SK-N-SH treated with all-trans-retinoic acid at 6 μM for 48 hours (cell line): ENCODE results near the gene MTNR1A.

ENCODE experiments used
- ARNTL ChIP-seq: fragments of 450-650 bp; formaldehyde crosslinking; IDR thresholded peaks from 2 replicates; pipeline ENCODE4 v1.5.0; 2020; ENCODE audit warnings: low read depth, mild to moderate bottlenecking, moderate library complexity, borderline replicate concordance
- CSDC2 ChIP-seq: fragments of 250-450 bp; sonication (Bioruptor Pico); IDR thresholded peaks from 2 replicates; pipeline ENCODE4 v1.5.0; 2020; ENCODE audit warnings: mild to moderate bottlenecking, moderate library complexity
- OSR1 ChIP-seq: fragments of 250-450 bp; sonication (Bioruptor Pico); IDR thresholded peaks from 2 replicates; pipeline ENCODE4 v1.8.0; 2022; ENCODE audit warnings: moderate library complexity, mild to moderate bottlenecking, inconsistent platforms
- RARB ChIP-seq: fragments of 250-450 bp; sonication (Bioruptor Pico); IDR thresholded peaks from 2 replicates; pipeline ENCODE4 v1.8.0; 2021; ENCODE audit warnings: mild to moderate bottlenecking, moderate library complexity
- TCF4 ChIP-seq: fragments of 250-450 bp; sonication (Bioruptor Pico); IDR thresholded peaks from 2 replicates; pipeline ENCODE4 v1.8.0; 2021; ENCODE audit warnings: mild to moderate bottlenecking, moderate library complexity, borderline replicate concordance
- ZC3H10 ChIP-seq: fragments of 250-450 bp; sonication (Bioruptor Pico); IDR thresholded peaks from 2 replicates; pipeline ENCODE4 v1.5.1; 2021; ENCODE audit warnings: mild to moderate bottlenecking, moderate library complexity
- ZFP30 ChIP-seq: fragments of 450-650 bp; formaldehyde crosslinking; IDR thresholded peaks from 2 replicates; pipeline ENCODE4 v1.5.0; 2022; ENCODE audit warnings: mild to moderate bottlenecking, moderate library complexity
- ZNF8 ChIP-seq: fragments of 450-650 bp; formaldehyde crosslinking; IDR thresholded peaks from 2 replicates; pipeline ENCODE4 v1.5.0; 2020; ENCODE audit warnings: mild to moderate bottlenecking, moderate library complexity
- TF ChIP-seq, protein P1 (sequence below): fragments of 250-450 bp; sonication (Bioruptor Pico); IDR thresholded peaks from 2 replicates; pipeline ENCODE4 v1.8.0; 2021; ENCODE audit warnings: low read depth, mild to moderate bottlenecking, moderate library complexity, borderline replicate concordance
- TF ChIP-seq, protein P2 (sequence below): fragments of 250-450 bp; sonication (Bioruptor Pico); IDR thresholded peaks from 2 replicates; pipeline ENCODE4 v1.5.1; 2020; ENCODE audit warnings: low read depth, mild to moderate bottlenecking, moderate library complexity
- TF ChIP-seq, protein P3 (sequence below): fragments of 250-450 bp; sonication (Bioruptor Pico); IDR thresholded peaks from 2 replicates; pipeline ENCODE4 v1.8.0; 2020; ENCODE audit warnings: mild to moderate bottlenecking, moderate library complexity, borderline replicate concordance

DNA sequence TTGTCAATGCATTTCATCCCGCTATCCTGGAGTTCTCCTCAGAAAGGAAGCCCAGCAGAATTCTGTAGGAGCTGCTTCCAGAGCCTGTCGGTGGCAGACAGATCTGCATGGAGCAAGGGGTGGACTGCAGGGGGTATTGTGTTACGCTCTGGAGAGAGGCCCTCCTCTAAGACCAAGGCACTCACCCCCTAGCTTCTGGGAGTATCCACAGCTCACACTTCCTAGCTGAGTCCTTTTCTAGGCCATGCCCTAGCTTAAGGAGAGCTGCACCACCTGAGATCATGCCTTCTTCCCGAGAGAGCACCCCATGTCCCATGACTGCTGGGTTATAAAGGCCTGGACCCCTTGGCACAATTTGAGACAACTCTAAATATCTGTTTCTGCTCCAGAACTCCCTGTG lies 39.1 kb downstream of the MTNR1A start:
- TF ChIP-seq, protein P1, sequence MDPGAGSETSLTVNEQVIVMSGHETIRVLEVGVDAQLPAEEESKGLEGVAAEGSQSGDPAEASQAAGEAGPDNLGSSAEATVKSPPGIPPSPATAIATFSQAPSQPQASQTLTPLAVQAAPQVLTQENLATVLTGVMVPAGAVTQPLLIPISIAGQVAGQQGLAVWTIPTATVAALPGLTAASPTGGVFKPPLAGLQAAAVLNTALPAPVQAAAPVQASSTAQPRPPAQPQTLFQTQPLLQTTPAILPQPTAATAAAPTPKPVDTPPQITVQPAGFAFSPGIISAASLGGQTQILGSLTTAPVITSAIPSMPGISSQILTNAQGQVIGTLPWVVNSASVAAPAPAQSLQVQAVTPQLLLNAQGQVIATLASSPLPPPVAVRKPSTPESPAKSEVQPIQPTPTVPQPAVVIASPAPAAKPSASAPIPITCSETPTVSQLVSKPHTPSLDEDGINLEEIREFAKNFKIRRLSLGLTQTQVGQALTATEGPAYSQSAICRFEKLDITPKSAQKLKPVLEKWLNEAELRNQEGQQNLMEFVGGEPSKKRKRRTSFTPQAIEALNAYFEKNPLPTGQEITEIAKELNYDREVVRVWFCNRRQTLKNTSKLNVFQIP = no peak
- TF ChIP-seq OSR1 (CRISPR knock-in tag) = no peak
- TF ChIP-seq, protein P2, sequence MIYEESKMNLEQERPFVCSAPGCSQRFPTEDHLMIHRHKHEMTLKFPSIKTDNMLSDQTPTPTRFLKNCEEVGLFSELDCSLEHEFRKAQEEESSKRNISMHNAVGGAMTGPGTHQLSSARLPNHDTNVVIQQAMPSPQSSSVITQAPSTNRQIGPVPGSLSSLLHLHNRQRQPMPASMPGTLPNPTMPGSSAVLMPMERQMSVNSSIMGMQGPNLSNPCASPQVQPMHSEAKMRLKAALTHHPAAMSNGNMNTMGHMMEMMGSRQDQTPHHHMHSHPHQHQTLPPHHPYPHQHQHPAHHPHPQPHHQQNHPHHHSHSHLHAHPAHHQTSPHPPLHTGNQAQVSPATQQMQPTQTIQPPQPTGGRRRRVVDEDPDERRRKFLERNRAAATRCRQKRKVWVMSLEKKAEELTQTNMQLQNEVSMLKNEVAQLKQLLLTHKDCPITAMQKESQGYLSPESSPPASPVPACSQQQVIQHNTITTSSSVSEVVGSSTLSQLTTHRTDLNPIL (CRISPR knock-in tag) = no peak
- TF ChIP-seq ARNTL = no peak
- TF ChIP-seq ZFP30 (CRISPR knock-in tag) = no peak
- TF ChIP-seq ZC3H10 (CRISPR knock-in tag) = no peak
- TF ChIP-seq CSDC2 = no peak
- no peak for TF ChIP-seq TCF4 (CRISPR knock-in tag)
- no peak for TF ChIP-seq RARB (CRISPR knock-in tag)
- no peak for TF ChIP-seq ZNF8 (CRISPR knock-in tag)
- TF ChIP-seq, protein P3, sequence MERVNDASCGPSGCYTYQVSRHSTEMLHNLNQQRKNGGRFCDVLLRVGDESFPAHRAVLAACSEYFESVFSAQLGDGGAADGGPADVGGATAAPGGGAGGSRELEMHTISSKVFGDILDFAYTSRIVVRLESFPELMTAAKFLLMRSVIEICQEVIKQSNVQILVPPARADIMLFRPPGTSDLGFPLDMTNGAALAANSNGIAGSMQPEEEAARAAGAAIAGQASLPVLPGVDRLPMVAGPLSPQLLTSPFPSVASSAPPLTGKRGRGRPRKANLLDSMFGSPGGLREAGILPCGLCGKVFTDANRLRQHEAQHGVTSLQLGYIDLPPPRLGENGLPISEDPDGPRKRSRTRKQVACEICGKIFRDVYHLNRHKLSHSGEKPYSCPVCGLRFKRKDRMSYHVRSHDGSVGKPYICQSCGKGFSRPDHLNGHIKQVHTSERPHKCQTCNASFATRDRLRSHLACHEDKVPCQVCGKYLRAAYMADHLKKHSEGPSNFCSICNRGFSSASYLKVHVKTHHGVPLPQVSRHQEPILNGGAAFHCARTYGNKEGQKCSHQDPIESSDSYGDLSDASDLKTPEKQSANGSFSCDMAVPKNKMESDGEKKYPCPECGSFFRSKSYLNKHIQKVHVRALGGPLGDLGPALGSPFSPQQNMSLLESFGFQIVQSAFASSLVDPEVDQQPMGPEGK = no peak
